H1 (cell line): ENCODE results near the gene PKD1L1. TPM values are rescaled to one million over a fixed set of nuclear protein-coding genes. Genes with fewer than 3 reads are reported as not detected.
"Not testable (repeated sequence)": the region's sequence is repeated elsewhere in the genome, so short reads cannot be mapped to it uniquely, and the experiment has no call there.

ENCODE experiments used
- CTCF ChIA-PET: fragments of 300-600 bp; sonication (Branson Sonifier 250); formaldehyde crosslinking; loops from one replicate; lab custom pipeline; 2021; ENCODE audit not compliant: partially characterized antibody; lab: Charles Lee
- POLR2A ChIA-PET: fragments of 300-600 bp; sonication (Branson Sonifier 250); formaldehyde crosslinking; loops from one replicate; lab custom pipeline; 2021; ENCODE audit warnings: inconsistent platforms; ENCODE audit not compliant: partially characterized antibody; lab: Charles Lee
- DNase-seq, 2 experiments: peaks; one replicate each; pipeline versions ENCODE4 v3.0.0 to v3.0.0-alpha.2; 2010 to 2022; ENCODE audit warnings: low spot score in 2 of 2, low read depth in 1 of 2, mixed read lengths in 1 of 2
- FAIRE-seq: peaks from 2 replicates; lab custom pipeline; 2011; peaks lifted over from hg19 to GRCh38; lab: Jason Lieb, UNC
- H2AFZ ChIP-seq: 2 replicates; pipeline ENCODE4 v1.8.1; 2012; ENCODE audit warnings: low read length, inconsistent platforms
- H2AK5ac ChIP-seq: 2 replicates; pipeline ENCODE4 v1.6.1; 2013; ENCODE audit warnings: low read depth, low read length
- H2BK120ac ChIP-seq: replicated peaks from 2 replicates; pipeline ENCODE3; 2013; ENCODE audit warnings: low read depth, low read length, inconsistent platforms
- H2BK12ac ChIP-seq: 2 replicates; pipeline ENCODE4 v1.6.1; 2013; ENCODE audit warnings: low read depth, low read length
- H2BK15ac ChIP-seq: 2 replicates; pipeline ENCODE4 v1.6.1; 2013; ENCODE audit warnings: low read length
- H2BK20ac ChIP-seq: 2 replicates; pipeline ENCODE4 v1.6.1; 2013; ENCODE audit warnings: low read length
- H2BK5ac ChIP-seq: 2 replicates; pipeline ENCODE4 v1.6.1; 2013; ENCODE audit warnings: low read depth, low read length
- H3K14ac ChIP-seq: 2 replicates; pipeline ENCODE4 v1.6.1; 2013; ENCODE audit warnings: inconsistent platforms; ENCODE audit not compliant: insufficient read length
- H3K18ac ChIP-seq: 2 replicates; pipeline ENCODE4 v1.6.1; 2013; ENCODE audit warnings: low read length; ENCODE audit errors: extremely low read depth
- H3K23ac ChIP-seq: 2 replicates; pipeline ENCODE4 v1.6.1; 2013; ENCODE audit warnings: inconsistent platforms; ENCODE audit not compliant: insufficient read length
- H3K23me2 ChIP-seq: 2 replicates; pipeline ENCODE4 v1.6.1; 2013; ENCODE audit warnings: low read depth, low read length
- H3K27ac ChIP-seq: 2 replicates; pipeline ENCODE4 v1.6.1; 2011; ENCODE audit warnings: low read depth, low read length, inconsistent platforms
- H3K27me3 ChIP-seq, 4 experiments: replicated peaks in 1 of 4; 1 replicate in 1 of 4; 2 replicates in 3 of 4; pipeline versions ENCODE4 v1.6.1 to v1.8.1; 2011 to 2013; ENCODE audit warnings: low read length in 3 of 4, mild to moderate bottlenecking in 3 of 4, inconsistent platforms in 2 of 4, mixed read lengths in 2 of 4, moderate library complexity in 1 of 4; ENCODE audit not compliant: control insufficient read depth in 3 of 4, insufficient read depth in 3 of 4; ENCODE audit errors: extremely low read depth in 1 of 4
- H3K36me3 ChIP-seq, 4 experiments: 2 replicates each; pipeline versions ENCODE4 v1.6.1 to v1.8.1; 2011 to 2013; ENCODE audit warnings: mild to moderate bottlenecking in 4 of 4, low read length in 3 of 4, moderate library complexity in 2 of 4, control low read depth in 1 of 4, inconsistent platforms in 1 of 4; ENCODE audit not compliant: insufficient read depth in 4 of 4, control insufficient read depth in 2 of 4
- H3K4ac ChIP-seq: replicated peaks from 2 replicates; pipeline ENCODE3; 2013; ENCODE audit warnings: low read length, low read depth, mixed read lengths, inconsistent platforms; ENCODE audit not compliant: insufficient read length
- H3K4me1 ChIP-seq, 4 experiments: replicated peaks in 1 of 4; 1 replicate in 1 of 4; 2 replicates in 3 of 4; pipeline versions ENCODE4 v1.6.1 to v1.8.1; 2011 to 2013; ENCODE audit warnings: low read length in 3 of 4, inconsistent platforms in 2 of 4, mixed read lengths in 1 of 4; ENCODE audit not compliant: insufficient read depth in 4 of 4, control insufficient read depth in 3 of 4
- H3K4me2 ChIP-seq, 2 experiments: 2 replicates each; pipeline versions ENCODE4 v1.6.1 to v1.8.1; 2011 to 2013; ENCODE audit warnings: low read depth in 2 of 2, low read length in 2 of 2, control low read depth in 1 of 2, inconsistent platforms in 1 of 2, mild to moderate bottlenecking in 1 of 2; ENCODE audit not compliant: insufficient read depth in 1 of 2
- H3K4me3 ChIP-seq, 4 experiments: fragments of 200-600, 300-600 bp in 1 of 4; sonication (generic), shearing (Covaris generic), sonication (Bioruptor Twin) in 1 of 4; 2 replicates each; pipeline versions ENCODE4 v1.5.1 to v1.8.1; 2011 to 2016; ENCODE audit warnings: low read length in 4 of 4, low read depth in 3 of 4, control low read depth in 2 of 4, inconsistent platforms in 2 of 4, mild to moderate bottlenecking in 2 of 4, mixed read lengths in 1 of 4, moderate library complexity in 1 of 4; ENCODE audit not compliant: insufficient read depth in 2 of 4; ENCODE audit errors: extremely low read depth in 1 of 4
- H3K56ac ChIP-seq: replicated peaks from 2 replicates; pipeline ENCODE3; 2013; ENCODE audit warnings: low read depth, mild to moderate bottlenecking, mixed read lengths, low read length, inconsistent platforms; ENCODE audit not compliant: insufficient read length
- H3K79me1 ChIP-seq: 2 replicates; pipeline ENCODE4 v1.6.1; 2013; ENCODE audit warnings: low read depth, low read length, control low read depth
- H3K79me2 ChIP-seq, 2 experiments: 2 replicates each; pipeline versions ENCODE4 v1.6.1 to v1.8.1; 2012 to 2013; ENCODE audit warnings: low read length in 2 of 2, mild to moderate bottlenecking in 2 of 2, inconsistent platforms in 1 of 2; ENCODE audit not compliant: insufficient read depth in 2 of 2, control insufficient read depth in 1 of 2
- H3K9ac ChIP-seq, 4 experiments: replicated peaks in 1 of 4; 1 replicate in 1 of 4; 2 replicates in 3 of 4; pipeline versions ENCODE4 v1.6.1 to v1.8.1; 2011 to 2013; ENCODE audit warnings: low read depth in 3 of 4, low read length in 3 of 4, control low read depth in 2 of 4, mild to moderate bottlenecking in 2 of 4, moderate library complexity in 2 of 4, inconsistent platforms in 1 of 4; ENCODE audit errors: extremely low read depth in 1 of 4
- H3K9me3 ChIP-seq, 2 experiments: 2 replicates each; pipeline versions ENCODE4 v1.6.1 to v1.8.1; 2012 to 2013; ENCODE audit warnings: mild to moderate bottlenecking in 2 of 2, moderate library complexity in 2 of 2, control low read depth in 1 of 2, inconsistent platforms in 1 of 2, low read depth in 1 of 2, low read length in 1 of 2, mixed read lengths in 1 of 2; ENCODE audit not compliant: insufficient read depth in 2 of 2
- H4K20me1 ChIP-seq, 2 experiments: replicated peaks in 1 of 2; 2 replicates each; pipeline versions ENCODE3 to v1.8.1; 2011 to 2013; ENCODE audit warnings: inconsistent platforms in 2 of 2, low read length in 2 of 2, mild to moderate bottlenecking in 1 of 2; ENCODE audit not compliant: insufficient read depth in 2 of 2, control insufficient read depth in 1 of 2
- H4K5ac ChIP-seq: 2 replicates; pipeline ENCODE4 v1.6.1; 2013; ENCODE audit warnings: low read length, low read depth, mixed read lengths, inconsistent platforms; ENCODE audit not compliant: insufficient read length
- H4K8ac ChIP-seq: 2 replicates; pipeline ENCODE4 v1.8.0; 2013; ENCODE audit warnings: mild to moderate bottlenecking, moderate library complexity, low read length, inconsistent platforms; ENCODE audit not compliant: insufficient read depth; ENCODE audit errors: extremely low read depth
- H4K91ac ChIP-seq: replicated peaks from 2 replicates; pipeline ENCODE3; 2013; ENCODE audit warnings: low read length, mixed read lengths, inconsistent platforms; ENCODE audit not compliant: insufficient read length
- WGBS, 2 experiments: shearing (Covaris generic) in 1 of 2; methylation state at CpG; one replicate each; pipeline versions ENCODE4 v1.1.6 to v1.1.7; 2013 to 2015; ENCODE audit warnings: low lambda C conversion rate in 2 of 2, mixed read lengths in 2 of 2, inconsistent platforms in 1 of 2, low coverage in 1 of 2, missing lambda C conversion rate in 1 of 2; ENCODE audit not compliant: insufficient replicate concordance in 2 of 2, insufficient coverage in 1 of 2, insufficient read length in 1 of 2; ENCODE audit errors: extremely low coverage in 1 of 2, missing lambda C conversion rate in 1 of 2; 5-methylcytosine and 5-hydroxymethylcytosine counted together
- polyA plus RNA-seq, 7 experiments: library from polyadenylated mRNA; depleted of rRNA in 3 of 7; stranded (reverse) in 5 of 7; unstranded in 2 of 7; fragments of >200 nt in 5 of 7; fragments of 200-250 nt in 2 of 7; gene quantifications; 1 replicate in 5 of 7; 2 replicates in 1 of 7; 4 replicates in 1 of 7; pipeline versions ENCODE4 v1.2.1 to v1.2.3, GENCODE V29; 2011 to 2013; ENCODE audit warnings: missing spikeins in 2 of 7, mixed read lengths in 2 of 7
- total RNA-seq: library from RNA; stranded (reverse); fragmentation: NEBNext Ultra II Directional; extraction: Animal tissue kit (Norgen Biotek cat#: 25700); gene quantifications from 2 replicates; pipeline ENCODE4 v1.2.1, GENCODE V29; 2021

Gene PKD1L1
- total and polyA plus RNA-seq, 2 of the 8 experiments (the other 6 are each of a cell fraction or from before 2014, with no cell fraction given) = 0.22 to 0.35 TPM

DNA sequence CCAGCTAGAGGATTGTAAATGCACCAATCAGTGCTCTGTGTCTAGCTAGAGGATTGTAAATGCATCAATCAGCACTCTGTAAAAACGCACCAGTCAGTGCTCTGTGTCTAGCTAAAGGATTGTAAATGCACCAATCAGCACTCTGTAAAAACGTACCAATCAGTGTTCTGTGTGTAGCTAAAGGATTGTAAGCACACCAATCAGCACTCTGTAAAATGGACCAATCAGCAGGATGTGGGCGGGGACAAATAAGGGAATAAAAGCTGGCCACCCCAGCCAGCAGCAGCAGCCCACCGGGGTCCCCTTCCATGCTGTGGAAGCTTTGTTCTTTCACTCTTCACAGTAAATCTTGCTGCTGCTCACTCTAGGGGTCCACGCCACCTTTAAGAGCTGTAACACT, 196.5 kb downstream of the PKD1L1 start:
- H3K4ac ChIP-seq, POLR2A ChIA-PET, H3K18ac ChIP-seq, H3K14ac ChIP-seq, H2BK15ac ChIP-seq, H3K4me1 ChIP-seq, H3K36me3 ChIP-seq, H3K9me3 ChIP-seq, H2BK120ac ChIP-seq, H3K79me2 ChIP-seq, H3K4me2 ChIP-seq, DNase-seq, H2AFZ ChIP-seq, FAIRE-seq, H3K27ac ChIP-seq, H2BK5ac ChIP-seq, H4K5ac ChIP-seq, H2BK12ac ChIP-seq, H2AK5ac ChIP-seq, H2BK20ac ChIP-seq, H3K4me3 ChIP-seq, H3K23me2 ChIP-seq, H4K8ac ChIP-seq, H3K9ac ChIP-seq, H4K91ac ChIP-seq, H4K20me1 ChIP-seq, H3K23ac ChIP-seq, H3K79me1 ChIP-seq, H3K56ac ChIP-seq, H3K27me3 ChIP-seq: not testable (repeated sequence)
- WGBS, 2 experiments = 74% methylated on average over 5 of the region's 5 CpGs; no CpG with 5 or more reads in 1 of the 2 experiments
- CTCF ChIA-PET = interaction anchor here (0.6 to 1.5 kb wide), 8 partner anchors 11 to 900 kb away, joined by 3 to 6 read pairs (median 3); no protein-coding TSS in a partner anchor
